M059J (cell line): Measurements from ENCODE around the gene APOC3. TPM values are rescaled to one million over a fixed set of nuclear protein-coding genes. Genes with fewer than 3 reads are reported as not detected.

ENCODE experiments used
- DNase-seq: peaks from one replicate; pipeline ENCODE4 v3.0.0-alpha.2; 2012; ENCODE audit warnings: low read depth
- total RNA-seq: library from RNA; depleted of rRNA; stranded (reverse); fragments of >200 nt; shearing (Covaris generic); gene quantifications from 2 replicates; pipeline ENCODE4 v1.2.3, GENCODE V29; 2014

Gene APOC3
- total RNA-seq, 1 experiment from 2014 or later, result not detected

- no peak for DNase-seq
Observed at GRCh38 chr11:116804001-116804400, 25.7 kb upstream of the APOC3 start.

GRCh38 chr11:116807601-116808261, 22.0 kb upstream of the APOC3 start:
- DNase-seq, result no peak

GRCh38 chr11:116808262-116809175, 21.2 kb upstream of the APOC3 start:
- DNase-seq, result peak; percentile 45

- DNase-seq, result no peak
Observed at GRCh38 chr11:116811194-116811593, 18.5 kb upstream of the APOC3 start.

GRCh38 chr11:116812109-116812508, 17.6 kb upstream of the APOC3 start:
- no peak for DNase-seq

- no peak for DNase-seq
Observed at GRCh38 chr11:116813170-116813569, 16.5 kb upstream of the APOC3 start.

- DNase-seq, result no peak
Observed at GRCh38 chr11:116813781-116814471, 15.8 kb upstream of the APOC3 start.

GRCh38 chr11:116814502-116814901, 15.2 kb upstream of the APOC3 start:
- DNase-seq, result no peak

GRCh38 chr11:116819049-116819448, 10.7 kb upstream of the APOC3 start:
- DNase-seq, result no peak

- no peak for DNase-seq
Observed at GRCh38 chr11:116821050-116821918, 8.4 kb upstream of the APOC3 start.

GRCh38 chr11:116822575-116822974, 7.1 kb upstream of the APOC3 start:
- no peak for DNase-seq

GRCh38 chr11:116823031-116823843, 6.5 kb upstream of the APOC3 start, which contains the start of gene APOA4:
Gene APOA4 (minus strand): TSS chr11:116823304. CDS start chr11:116823191, 113 bp downstream.
- DNase-seq, result no peak

- DNase-seq, result no peak
Observed at GRCh38 chr11:116825434-116825833, 4.3 kb upstream of the APOC3 start.

GRCh38 chr11:116825854-116826750, 3.6 kb upstream of the APOC3 start:
- no peak for DNase-seq

GRCh38 chr11:116826751-116827431, 2.8 kb upstream of the APOC3 start:
- DNase-seq, result no peak

GRCh38 chr11:116827461-116827860, 2.2 kb upstream of the APOC3 start:
- no peak for DNase-seq

- DNase-seq, result no peak
Observed at GRCh38 chr11:116828632-116829524, 829 bp upstream of the APOC3 start.
